Measurements from ENCODE around the gene HLTF.

- no peak for TF ChIP-seq CTCF (IDR thresholded peaks at IDR 0.05)
- no peak for TF ChIP-seq POLR2A (IDR thresholded peaks at IDR 0.05)
- no peak for TF ChIP-seq EP300 (IDR thresholded peaks at IDR 0.05)
Measured at GRCh38 chr3:149087208-149087607, 875 bp upstream of the HLTF start.
